GM23248 (cell line): Measurements from ENCODE around the gene MYH14.

Experiments
- EZH2 ChIP-seq: fragments of 200-600 bp; sonication (generic); IDR thresholded peaks from 2 replicates; pipeline ENCODE4 v1.6.1; 2018; ENCODE audit warnings: antibody characterized with exemption, mild to moderate bottlenecking; ENCODE audit not compliant: insufficient read depth, poor library complexity, severe bottlenecking
- EZH2phosphoT487 ChIP-seq: fragments of 200-600 bp; sonication (generic); IDR thresholded peaks from 2 replicates; pipeline ENCODE4 v1.6.1; 2018; ENCODE audit warnings: antibody characterized with exemption, moderate library complexity, mild to moderate bottlenecking, low read depth; ENCODE audit not compliant: insufficient read depth

DNA sequence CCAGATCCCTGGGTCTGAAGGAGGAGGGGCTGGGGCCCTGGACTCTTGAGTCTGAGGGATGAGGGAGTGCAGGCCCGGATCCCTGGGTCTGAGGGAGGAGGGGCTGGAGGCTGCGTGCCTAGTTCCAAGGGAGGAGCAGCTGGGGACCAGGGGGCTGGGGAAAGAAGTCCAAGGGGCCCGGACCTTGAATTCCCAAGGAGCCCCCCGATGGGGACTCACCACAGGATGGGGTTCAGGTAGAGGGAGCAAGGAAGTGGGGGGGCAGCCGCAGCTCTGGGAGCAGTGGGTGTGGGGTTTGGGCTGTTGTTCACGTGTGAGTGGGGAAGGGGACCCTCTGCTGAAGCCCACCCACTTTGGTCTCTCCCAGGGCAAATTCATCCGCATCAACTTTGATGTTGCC lies 23.1 kb downstream of the MYH14 start:
- no peak for TF ChIP-seq EZH2
- TF ChIP-seq EZH2phosphoT487, result no peak
